Femur (tissue), 1 donor: ENCODE results near the gene SMIM43.
"Not testable (repeated sequence)": the region's sequence is repeated elsewhere in the genome, so short reads cannot be mapped to it uniquely, and the experiment has no call there.

Experiments
- DNase-seq: peaks from one replicate; pipeline ENCODE4 v3.0.0-alpha.2; 2017

Gene SMIM43

DNA sequence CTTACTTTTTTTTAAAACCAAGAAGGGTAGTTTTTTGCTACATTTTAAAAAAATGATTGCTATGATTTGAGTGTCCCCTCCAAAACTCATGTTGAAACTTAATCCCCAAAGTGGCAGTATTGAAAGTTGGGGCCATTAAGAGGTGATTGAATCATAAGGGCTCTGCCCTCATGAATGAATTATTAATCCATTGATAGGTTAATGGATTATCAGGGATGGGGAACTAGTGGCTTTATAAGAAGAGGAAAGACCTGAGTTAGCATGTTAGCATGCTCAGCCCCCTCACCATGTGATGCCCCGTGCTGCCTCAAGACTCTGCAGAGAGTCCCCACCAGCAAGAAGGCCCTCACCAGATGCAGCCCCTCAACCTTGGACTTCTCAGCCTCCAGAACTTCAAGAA lies 31.0 kb downstream of the SMIM43 start:
- DNase-seq = no peak

DNA sequence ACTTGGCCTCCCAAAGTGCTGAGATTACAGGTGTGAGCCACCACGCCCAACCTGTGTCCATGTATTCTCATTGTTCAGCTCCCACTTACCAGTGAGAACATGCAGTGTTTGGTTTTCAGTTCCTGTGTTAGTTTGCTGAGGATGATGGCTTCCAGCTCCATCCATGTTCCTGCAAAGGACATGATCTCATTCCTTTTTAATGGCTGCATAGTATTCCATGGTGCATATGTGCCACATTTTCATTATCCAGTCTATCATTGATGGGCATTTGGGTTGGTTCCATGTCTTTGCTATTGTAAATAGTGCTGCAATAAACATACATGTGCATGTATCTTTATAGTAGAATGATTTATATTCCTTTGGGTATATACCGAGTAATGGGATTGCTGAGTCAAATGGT lies 35.2 kb downstream of the SMIM43 start:
- not testable (repeated sequence) for DNase-seq

DNA sequence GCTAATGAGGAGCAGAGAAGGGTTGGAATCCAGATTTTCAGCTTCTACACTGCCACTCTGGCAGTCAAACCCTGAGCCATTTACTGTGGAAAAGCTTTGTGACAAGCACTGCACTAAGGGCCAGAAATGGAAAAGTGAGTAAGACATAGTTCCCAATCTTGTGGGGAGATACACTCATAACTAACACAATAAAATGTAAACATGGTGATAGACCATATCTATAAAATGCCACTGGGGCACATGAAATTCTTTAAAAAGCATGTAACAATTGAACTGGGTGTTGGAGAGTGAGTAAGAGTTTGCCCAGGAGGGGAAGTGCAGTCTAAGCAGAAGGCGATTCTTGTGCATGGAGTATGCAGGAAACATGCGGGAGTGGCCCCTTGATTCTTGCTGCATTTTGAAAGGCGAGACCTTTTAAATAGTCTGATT lies 36.2 kb downstream of the SMIM43 start:
- DNase-seq = no peak

DNA sequence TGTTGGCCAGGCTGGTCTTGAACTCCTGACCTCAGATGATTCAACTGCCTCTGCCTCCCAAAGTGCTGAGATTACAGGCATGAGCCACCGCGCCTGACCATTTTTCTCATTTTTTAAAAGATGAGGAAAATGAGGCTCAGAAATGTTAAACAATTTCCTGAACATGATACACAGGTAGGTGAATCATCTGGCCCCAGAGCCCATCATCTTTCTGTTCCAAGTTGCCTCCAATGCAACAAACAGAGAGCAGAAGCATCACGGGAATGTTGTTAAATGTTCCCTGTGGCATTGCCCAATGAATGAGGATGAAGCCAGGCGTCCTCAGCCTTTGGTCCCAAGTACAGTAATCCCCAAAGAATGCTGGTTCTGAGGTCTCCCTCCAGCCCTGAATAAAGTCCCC lies 36.9 kb downstream of the SMIM43 start:
- DNase-seq = no peak

DNA sequence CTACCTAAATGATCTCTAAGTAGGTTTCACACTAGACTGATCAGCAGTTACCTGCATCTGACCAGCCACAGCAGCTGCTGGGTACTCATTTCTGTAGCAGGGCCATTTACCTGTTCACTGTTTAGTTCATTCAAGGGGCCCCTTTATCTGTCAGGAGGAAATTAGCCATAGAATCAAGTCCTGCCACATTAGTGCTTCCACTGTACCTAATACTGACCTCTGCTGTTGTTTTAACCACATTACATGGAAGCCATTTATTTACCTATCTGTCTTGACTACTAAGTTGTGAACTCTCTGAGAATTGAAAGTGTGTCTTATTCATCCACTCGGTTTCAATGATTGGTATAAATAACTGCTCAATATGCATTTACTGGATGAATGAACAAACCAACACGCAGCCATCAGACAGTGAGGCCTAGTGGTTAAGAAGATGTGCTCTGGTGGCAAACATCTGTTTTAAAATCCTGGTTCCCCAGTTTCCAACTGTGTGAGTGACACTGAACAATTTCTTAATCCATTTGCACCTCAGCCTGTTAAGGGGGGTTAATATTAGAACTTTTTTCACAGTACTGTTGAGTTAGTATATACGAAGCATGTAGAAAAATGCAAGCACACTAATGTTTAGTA lies 38.2 kb downstream of the SMIM43 start:
- DNase-seq = no peak

- DNase-seq = no peak
Measured at GRCh38 chr4:121724671-121725070, 40.3 kb downstream of the SMIM43 start.

GRCh38 chr4:121721700-121722099 lies 43.3 kb downstream of the SMIM43 start:
- no peak for DNase-seq

DNA sequence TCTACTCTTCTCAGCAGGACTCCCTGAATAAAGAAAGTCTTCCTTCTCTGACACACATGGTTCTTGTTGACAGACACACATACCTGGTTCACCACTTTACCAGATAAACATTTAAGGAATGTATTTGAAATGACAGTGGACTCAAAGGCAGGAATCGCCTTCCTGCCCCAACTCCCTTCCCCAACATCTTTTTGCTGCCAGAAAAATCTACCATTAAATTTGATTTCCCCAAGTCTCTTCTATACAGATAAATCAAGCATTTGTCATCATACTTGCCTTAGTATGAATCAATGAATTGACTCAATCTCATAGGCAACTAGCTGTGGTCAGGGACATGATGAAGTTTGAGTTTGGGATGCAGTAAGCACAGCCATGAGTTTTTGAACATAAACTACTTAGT lies 44.9 kb downstream of the SMIM43 start:
- no peak for DNase-seq

- no peak for DNase-seq
Measured at GRCh38 chr4:121717680-121718237, 47.2 kb downstream of the SMIM43 start.

DNA sequence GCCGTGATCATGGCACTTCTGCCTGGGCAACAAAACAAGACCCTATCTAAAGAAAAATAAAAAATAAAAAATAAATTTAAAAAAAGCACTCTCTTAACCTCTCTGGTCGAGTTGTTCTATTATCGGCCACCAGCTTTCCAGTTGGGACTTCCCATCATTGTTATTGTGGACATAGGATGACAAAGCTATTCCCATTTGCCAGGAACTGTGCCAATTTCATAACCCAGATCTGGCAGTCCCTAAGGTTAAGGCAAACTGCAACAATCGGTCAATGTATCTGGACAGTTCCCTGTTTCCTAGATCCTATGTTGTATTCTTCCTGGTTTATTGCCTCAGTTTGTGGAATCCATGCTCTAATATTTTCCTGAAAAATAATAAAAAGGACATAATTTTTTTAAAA lies 50.4 kb downstream of the SMIM43 start:
- no peak for DNase-seq

DNA sequence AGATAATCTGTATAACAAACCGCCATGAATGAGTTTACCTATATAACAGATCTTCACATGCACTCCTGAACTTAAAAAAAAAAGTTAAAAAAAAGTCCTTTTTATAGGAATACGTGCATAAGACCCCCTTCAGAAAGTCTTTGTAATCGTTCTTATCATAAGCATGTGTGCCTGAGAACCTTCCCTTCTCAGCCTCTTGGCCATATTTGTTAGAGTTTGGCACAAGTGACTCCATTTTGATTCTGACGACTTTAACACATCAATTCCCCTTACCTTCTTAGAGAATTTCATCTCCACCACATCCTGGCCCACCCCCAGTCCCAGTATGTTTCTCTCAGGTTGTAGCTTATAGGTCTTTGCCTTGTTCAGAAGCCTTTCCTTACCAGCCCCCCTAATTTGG lies 52.2 kb downstream of the SMIM43 start:
- no peak for DNase-seq

- DNase-seq = no peak
Measured at GRCh38 chr4:121712001-121712651, 52.8 kb downstream of the SMIM43 start.

DNA sequence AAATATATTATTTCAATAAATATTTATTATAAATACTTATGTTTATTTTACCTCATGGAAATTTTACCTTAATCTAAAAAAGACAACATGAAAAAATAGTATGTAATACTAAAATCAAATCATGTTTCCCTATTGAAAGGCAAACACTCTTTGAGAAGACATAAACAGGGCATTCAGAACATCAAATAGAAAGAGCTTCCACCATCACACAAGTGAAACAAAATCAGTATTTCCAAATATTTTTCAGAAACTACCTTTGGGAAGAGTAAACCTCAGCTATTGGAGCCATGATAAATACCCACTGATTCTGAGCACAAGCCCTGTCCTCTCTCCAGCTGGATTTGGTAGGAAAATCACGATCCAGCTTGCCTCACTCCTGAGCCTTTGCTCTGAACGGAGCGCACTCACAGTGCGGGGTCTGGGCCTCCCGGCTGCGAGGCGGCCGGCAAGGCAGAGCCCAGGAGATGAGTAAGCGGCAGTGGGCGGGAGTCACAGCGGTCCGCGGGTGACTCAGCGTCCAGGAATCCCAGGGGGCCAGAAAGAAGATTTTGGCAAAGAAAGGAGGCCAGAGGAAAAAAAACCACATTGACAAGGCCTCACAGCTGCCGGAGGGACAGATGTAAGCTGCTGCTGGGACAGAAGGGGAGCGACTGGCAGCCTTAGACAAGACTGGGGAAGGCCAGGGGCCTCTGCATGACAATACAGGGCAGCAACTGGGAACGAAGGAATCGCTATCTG lies 53.5 kb downstream of the SMIM43 start:
- peak; percentile 89 for DNase-seq

DNA sequence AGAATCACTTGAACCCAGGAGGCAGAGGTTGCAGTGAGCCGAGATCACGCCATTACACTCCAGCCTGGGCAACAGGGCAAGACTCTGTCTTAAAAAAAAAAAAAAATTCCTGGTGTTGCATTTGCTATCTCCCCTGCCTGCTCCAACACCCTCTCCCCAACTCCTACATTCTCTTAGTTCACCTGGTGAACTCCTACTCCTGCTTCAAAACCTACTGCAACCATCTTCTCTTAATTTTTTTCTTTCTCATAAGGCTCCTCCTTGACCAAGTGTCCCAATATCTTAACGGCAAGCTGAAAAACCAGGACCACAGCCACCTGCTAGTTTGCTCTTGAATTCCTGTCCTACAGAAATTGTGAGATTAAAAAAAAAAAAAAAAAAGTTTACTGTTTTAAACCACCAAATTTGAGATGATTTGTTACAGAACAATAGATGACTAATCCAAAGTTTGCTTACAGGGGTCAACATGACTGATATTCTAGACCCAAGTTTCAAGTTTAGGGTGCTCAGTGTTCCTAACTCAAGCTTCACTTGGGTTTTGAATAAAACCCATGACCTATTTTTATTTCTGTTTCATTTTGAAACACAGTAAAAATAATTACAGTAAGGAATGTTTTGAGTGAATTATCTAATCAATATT lies 55.1 kb downstream of the SMIM43 start:
- DNase-seq = no peak
